GM19351 (cell line): ENCODE measurements around the gene RBM19.

Experiments used
- ATAC-seq: cut with Tn5 transposase; IDR thresholded peaks from one replicate; pipeline ENCODE4 v1.9.1; 2021; ENCODE audit warnings: mild to moderate bottlenecking, moderate library complexity; ENCODE audit not compliant: unreplicated experiment

The RBM19 gene

DNA sequence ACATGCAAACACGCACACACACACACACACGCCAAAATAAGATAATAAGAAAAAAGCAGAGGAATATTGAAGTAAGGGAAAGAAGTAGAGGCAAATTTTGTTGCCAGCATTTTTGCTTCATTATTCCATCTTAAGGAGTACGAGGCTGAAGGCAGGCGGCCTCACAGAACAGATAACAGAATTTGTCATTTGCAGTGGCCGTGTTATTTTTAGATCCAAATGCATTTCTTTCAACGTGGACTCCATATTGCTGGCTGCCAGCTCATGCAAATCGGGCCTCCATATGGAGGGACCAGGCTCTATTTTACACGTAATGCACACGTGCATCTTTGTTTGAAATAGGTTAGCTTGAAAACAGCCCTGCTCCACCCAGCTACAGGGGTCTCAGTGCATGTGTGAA is 172.9 kb downstream of the RBM19 start:
- no peak for ATAC-seq

DNA sequence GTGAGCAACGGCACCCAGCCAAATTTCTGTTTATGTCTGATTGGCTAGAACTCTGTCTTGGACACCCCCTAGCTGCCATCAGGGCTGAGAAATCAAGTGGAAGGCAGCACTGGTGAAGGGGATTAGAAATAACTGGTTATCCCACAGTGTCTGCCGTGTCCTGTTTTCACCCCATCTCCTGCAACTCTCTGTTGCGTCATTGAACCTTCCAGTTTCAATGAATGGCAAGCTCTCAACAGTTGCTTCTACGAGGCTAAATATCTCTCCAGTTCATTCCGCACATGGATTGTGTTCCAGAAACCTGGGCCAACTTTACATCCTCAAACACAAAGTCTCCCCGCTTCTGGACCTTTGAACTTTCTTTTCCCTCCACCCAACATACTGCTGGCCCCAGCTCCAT is 173.7 kb downstream of the RBM19 start:
- no peak for ATAC-seq

GRCh38 chr12:113788020-113788856 is 177.9 kb downstream of the RBM19 start:
- ATAC-seq = no peak

DNA sequence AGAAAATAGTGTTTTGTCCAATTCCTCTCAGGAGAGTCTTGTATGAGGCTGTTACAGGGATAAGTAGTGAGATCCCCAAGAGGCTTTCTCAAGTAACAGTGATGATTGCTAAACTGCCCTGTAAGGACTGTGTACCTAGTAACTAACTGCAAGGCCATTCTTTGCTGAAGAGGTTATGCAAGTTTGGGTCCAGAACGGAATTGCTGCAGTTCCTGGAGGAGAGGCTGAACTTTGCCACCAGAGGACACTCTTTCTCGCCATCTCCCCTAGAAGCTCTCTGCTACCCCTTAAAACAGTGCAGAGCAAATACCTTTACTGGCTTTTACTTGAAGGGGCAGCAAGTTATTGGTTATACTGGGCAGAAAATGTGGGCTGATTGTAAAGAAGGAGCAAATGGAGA is 180.0 kb downstream of the RBM19 start:
- no peak for ATAC-seq

GRCh38 chr12:113783811-113784210 is 182.3 kb downstream of the RBM19 start:
- ATAC-seq = no peak

DNA sequence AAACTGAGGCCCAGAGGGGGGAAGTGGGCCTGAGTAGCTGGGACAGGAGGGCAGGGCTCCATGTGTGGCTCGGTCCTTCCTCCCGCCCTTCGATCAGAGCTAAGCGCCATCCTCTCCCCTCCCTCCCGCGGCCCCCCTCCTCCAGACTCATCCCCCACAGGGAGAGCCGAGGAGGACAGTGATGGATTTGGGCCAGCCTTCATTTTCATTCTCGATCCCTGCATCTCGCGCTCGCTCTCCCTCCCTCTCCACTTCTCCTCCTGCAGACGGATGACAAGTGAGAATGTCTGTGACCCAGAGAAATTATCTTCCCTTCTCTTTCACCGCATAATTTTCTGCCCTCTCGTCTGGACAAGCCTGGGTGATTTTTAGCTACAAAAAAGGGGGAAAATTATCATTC is 183.3 kb downstream of the RBM19 start:
- ATAC-seq = no peak

DNA sequence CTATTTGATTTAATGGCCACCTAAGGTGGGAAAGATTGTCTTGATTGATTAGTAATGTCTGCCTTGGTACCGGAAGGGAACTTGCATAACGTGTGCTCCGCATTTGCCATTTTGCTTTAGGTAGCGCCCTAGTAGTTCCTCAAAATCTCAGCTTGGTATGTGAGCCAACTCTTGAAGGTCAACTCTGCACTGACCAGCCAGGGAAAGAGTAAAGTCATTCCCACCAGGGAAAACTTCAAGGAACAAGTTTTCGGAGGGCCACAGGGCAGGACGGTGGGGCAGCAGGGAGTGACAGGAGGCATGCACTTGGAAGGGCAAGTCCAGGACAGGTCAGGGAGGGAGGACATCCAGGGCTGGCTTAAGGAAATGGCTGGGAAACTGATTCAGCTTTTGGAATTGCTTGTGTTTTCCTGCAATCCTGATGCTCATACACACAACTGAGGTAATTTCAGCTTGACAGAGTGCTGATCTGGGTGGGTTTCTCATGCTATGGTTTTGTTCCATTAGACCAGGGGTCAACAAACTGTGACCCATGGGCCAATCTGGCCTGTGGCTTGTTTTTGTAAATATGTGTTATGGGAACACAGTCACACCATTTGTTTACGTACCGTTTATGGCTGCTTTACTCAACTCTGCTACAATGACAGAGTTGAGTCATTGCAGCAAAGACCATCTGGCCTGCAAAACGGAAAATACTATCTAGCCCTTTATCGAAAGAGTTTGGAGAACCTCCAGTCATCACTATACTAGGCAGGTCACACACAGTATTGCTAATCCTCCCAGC is 184.5 kb downstream of the RBM19 start:
- no peak for ATAC-seq

DNA sequence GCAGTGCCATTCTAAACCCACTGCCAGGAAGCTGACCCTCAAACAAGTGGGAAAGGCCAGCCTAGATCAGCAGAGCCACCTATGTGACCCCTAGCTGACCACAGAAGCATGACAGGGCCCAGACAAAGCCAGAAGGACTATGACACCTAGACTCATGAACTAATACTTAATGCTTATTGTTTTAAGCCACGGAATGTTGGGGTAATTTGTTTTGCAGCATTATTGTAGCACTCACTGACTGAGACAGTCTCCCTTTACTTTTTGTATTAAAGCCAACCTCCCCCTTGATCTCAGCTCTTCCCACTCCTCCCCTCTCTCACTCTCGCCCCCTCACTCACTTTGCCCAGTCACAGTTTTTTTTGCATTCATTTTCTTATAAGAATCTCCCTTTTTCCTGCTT is 186.4 kb downstream of the RBM19 start:
- ATAC-seq = no peak

GRCh38 chr12:113778432-113779132 is 187.5 kb downstream of the RBM19 start:
- ATAC-seq = no peak

DNA sequence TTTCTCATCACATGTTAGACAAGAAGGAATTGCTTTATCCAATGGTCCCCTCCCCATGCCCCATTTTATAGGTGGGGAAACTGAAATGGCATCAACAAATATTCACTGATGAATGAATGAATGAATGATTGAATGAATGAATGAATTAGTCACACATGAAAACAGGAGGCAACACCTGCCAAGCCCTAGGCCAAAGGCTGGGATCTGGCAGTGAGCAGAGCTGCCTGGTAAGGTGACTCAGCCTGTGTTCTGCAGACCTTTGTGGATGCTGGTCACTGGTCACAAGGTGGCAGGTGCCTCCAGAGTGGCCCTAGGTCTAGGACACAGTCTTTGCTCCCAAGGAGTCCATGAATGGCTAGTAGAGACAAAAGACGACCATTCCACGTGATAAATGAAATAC is 188.4 kb downstream of the RBM19 start:
- ATAC-seq = no peak

- no peak for ATAC-seq
Measured at GRCh38 chr12:113776536-113776935, 189.6 kb downstream of the RBM19 start.

- no peak for ATAC-seq
Measured at GRCh38 chr12:113774526-113774925, 191.6 kb downstream of the RBM19 start.

DNA sequence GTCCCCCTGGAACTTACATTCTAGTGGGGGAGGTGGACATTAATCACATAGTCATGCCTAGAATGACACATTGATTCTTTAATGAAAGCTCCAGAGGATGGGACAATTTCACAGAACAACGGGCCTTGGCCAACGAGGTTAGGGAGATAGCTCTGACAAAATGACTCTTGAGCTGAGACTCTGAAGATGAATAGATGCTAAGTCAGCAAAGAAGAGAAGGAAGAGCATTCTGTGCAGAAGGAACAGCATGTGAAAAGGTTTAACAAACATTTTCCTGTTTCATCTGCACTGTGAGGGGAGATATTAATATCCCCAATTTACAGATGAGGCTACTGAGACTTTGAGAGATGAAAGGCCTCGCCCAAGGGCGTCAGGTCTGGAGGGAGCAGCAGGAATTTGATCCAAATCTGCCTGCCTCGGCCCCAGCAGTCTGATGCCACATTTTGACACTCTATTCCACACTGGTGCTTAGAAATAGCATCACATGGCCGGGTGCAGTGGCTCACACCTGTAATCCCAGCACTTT is 193.6 kb downstream of the RBM19 start:
- no peak for ATAC-seq

GRCh38 chr12:113770389-113770865 is 195.7 kb downstream of the RBM19 start:
- no peak for ATAC-seq

DNA sequence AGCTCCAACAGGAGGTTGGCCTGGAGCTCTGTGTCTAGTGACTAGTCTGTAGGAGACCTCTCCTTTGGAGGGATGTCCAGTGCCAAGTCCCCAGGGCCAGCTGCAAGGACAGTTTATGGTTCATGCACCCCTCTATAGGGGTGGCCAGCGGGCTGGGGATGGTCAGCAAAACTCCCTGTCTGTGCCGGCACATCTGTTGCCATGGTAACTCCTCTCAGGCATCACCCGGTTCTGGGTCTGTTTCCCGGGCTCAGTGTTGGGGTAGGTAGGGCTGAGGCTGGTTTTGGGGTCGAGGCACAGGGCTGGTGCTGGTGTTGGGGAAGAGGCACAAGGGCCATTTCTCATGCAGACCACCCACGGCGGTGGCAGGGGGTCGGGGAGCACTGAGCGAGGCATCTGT is 196.8 kb downstream of the RBM19 start:
- ATAC-seq = no peak

DNA sequence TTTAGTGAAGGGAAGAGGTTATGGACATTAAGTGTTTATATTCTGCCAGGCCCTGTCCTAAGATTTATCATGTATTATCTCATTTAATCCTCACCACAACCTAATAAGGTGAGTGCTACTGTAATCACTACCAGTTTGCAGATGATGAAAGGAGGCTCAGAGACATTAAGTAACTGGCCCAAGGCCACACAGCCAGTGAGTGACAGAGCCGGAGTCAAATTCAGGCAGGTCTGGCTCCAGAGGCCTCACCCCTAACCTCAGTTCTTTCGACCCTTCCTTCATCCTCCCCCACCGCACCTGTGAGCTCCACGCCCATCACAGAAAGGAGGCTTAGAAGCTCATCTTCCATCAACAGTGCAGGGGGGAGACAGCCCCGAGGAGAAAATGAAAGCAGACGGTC is 197.3 kb downstream of the RBM19 start:
- no peak for ATAC-seq

DNA sequence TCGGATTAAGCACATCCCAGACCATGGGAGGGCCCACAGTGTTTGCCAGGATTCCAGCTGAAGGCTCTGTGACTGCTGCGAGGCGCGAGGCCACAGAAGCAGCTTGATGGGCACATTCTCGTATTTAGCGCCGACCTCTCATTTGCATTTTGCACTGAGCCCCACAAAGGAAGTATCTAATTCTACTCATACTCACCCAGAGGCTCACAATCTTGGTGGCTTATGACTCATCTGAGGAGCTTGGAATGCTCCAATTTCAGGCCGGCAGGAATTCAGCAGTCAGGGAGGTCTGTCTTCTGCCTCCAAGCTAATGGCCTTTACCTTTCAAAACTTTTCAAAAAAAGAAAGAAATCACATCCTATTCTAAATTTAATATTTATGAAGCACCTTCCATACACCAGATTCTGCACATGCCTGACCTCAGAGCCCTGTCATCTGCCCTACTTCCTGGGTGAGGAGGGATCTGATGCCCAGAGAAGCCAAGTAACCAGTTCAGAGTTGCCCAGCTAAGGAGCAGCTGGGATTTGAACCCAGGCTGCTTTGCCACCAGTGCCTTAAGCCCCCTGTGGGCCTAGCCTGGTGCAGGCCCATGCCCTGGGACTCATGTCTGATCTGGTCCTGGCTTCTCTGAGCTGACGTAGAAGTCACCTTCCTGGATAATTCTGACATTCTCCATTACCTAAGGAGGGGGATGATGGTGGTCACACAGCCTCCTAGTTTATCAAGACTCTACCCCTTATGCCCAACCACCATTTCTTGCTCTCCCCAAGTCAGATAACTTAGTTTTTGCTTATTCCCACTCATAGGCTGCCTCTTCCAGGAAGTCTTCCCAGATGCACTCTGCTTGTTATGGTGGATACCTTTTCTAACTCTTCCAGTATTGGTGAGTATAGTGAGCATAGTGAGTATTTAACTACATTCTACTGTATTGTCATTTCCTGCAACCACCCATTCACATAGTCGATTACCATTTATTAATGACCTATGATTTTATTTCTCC is 198.9 kb downstream of the RBM19 start:
- no peak for ATAC-seq
